ENCODE results near the gene IL2RA. TPM values are rescaled to one million over a fixed set of nuclear protein-coding genes. Genes with fewer than 3 reads are reported as not detected.

IL2RA gene
- total and polyA plus RNA-seq, 8 donors = 0.11 to 4.1 (median 0.33) TPM

- no peak overlapping the region for H3K4me3 ChIP-seq
- peaks cover 0 to 6% of the 10 kb centered on the region in 2 donors for H3K4me1 ChIP-seq
- no peak for TF ChIP-seq CTCF (IDR thresholded peaks at IDR 0.05)
- no peak for ATAC-seq
- intact Hi-C loops (cut with DNase I) = no loop called here
- H3K27ac ChIP-seq = peak overlapping the region; percentile 19 to 63
- H3K36me3 ChIP-seq = no peaks in the 10 kb centered on the region
- no peak for DNase-seq
- no peaks in the 10 kb centered on the region for H3K9me3 ChIP-seq
- H3K27me3 ChIP-seq = no peaks in the 10 kb centered on the region
Observed at GRCh38 chr10:6017781-6018354, 44.3 kb downstream of the IL2RA start.

GRCh38 chr10:6014241-6014761 lies 47.9 kb downstream of the IL2RA start:
- ATAC-seq (peak; percentile 74), DNase-seq (peak in 2 of 4 donors; percentile 33 to 51)
- H3K27me3 ChIP-seq = no peaks in the 10 kb centered on the region
- intact Hi-C loops (cut with DNase I) = loop anchor here in 1 of 2 donors (5.0 kb wide), 1 partner anchor 73 kb away; the partner anchor contains the start of gene RBM17
- no peaks in the 10 kb centered on the region for H3K9me3 ChIP-seq
- H3K4me3 ChIP-seq = no peak overlapping the region
- no peaks in the 10 kb centered on the region for H3K36me3 ChIP-seq
- TF ChIP-seq CTCF (IDR thresholded peaks at IDR 0.05) = peak; percentile 64 to 68
- peaks cover 0 to 6% of the 10 kb centered on the region in 2 donors for H3K4me1 ChIP-seq
- peak overlapping the region in 1 of 2 donors; percentile 4 for H3K27ac ChIP-seq

- no peak for TF ChIP-seq CTCF (IDR thresholded peaks at IDR 0.05)
- no peaks in the 10 kb centered on the region for H3K27me3 ChIP-seq
- no peak overlapping the region for H3K4me3 ChIP-seq
- ATAC-seq (no peak), DNase-seq (no peak)
- H3K4me1 ChIP-seq = peaks cover 0 to 6% of the 10 kb centered on the region in 2 donors
- intact Hi-C loops (cut with DNase I) = loop anchor here in 1 of 2 donors (5.0 kb wide), 1 partner anchor 74 kb away; the partner anchor contains the start of gene RBM17
- peak overlapping the region in 1 of 2 donors; percentile 4 for H3K27ac ChIP-seq
- H3K36me3 ChIP-seq = no peaks in the 10 kb centered on the region
- no peaks in the 10 kb centered on the region for H3K9me3 ChIP-seq
Observed at GRCh38 chr10:6013413-6014192, 48.6 kb downstream of the IL2RA start.

GRCh38 chr10:6012121-6012905 lies 49.9 kb downstream of the IL2RA start:
- intact Hi-C loops (cut with DNase I) = loop anchor here in 1 of 2 donors (5.0 kb wide), 1 partner anchor 75 kb away; the partner anchor contains the start of gene RBM17
- H3K27me3 ChIP-seq = no peaks in the 10 kb centered on the region
- TF ChIP-seq CTCF (IDR thresholded peaks at IDR 0.05) = no peak
- no peaks in the 10 kb centered on the region for H3K36me3 ChIP-seq
- H3K4me1 ChIP-seq = peaks cover 0 to 6% of the 10 kb centered on the region in 2 donors
- H3K27ac ChIP-seq = no peak overlapping the region
- H3K4me3 ChIP-seq = no peak overlapping the region
- peaks cover 0 to 2% of the 10 kb centered on the region in 2 donors for H3K9me3 ChIP-seq
- peak in 1 of 4 donors; percentile 62 for DNase-seq
- no peak for ATAC-seq

Data from left lung (tissue), 10 donors.